NCI-H2081 treated with DMSO at 0.1 percent for 48 hours (cell line): Measurements from ENCODE around the gene DENND1A.

Experiments
- DNase-seq: peaks from one replicate; lab custom pipeline; 2025; lab: John Stamatoyannopoulos, UW

DENND1A gene

DNA sequence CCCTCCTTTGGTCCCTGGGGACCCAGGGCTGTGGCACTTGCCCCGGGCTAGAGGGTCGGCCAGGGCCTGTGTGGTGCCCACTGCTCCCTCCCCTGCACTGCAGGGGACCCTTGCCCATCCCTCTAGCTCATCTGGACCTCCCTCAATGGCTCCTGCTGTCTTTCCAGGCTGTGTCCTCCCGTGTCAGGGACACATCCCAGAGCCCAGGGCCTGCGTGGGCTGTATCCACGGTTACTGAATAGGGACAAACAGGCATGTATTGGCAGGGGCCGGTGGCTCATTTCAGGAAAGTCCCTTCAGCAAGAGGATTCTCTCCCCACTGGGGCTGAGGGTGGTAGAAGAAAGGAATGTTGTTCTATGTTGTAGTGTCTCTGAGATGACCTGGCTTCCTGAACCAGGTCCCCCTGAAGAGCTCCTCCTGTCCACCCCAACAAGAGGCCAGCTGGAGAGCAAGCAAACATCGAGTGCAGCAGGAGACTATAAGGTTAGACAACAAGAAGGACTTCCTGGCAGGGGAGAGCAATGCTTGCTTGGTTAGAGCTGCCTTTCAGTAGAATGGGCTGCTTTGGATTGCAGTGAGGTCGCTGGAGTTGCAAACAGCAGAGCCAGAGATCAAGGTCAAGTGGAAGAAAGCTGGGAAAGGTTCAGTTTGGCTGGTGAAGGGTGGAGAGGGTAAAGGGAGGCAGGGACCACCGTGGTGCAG is 575.0 kb downstream of the DENND1A start:
- DNase-seq, result no peak

DNA sequence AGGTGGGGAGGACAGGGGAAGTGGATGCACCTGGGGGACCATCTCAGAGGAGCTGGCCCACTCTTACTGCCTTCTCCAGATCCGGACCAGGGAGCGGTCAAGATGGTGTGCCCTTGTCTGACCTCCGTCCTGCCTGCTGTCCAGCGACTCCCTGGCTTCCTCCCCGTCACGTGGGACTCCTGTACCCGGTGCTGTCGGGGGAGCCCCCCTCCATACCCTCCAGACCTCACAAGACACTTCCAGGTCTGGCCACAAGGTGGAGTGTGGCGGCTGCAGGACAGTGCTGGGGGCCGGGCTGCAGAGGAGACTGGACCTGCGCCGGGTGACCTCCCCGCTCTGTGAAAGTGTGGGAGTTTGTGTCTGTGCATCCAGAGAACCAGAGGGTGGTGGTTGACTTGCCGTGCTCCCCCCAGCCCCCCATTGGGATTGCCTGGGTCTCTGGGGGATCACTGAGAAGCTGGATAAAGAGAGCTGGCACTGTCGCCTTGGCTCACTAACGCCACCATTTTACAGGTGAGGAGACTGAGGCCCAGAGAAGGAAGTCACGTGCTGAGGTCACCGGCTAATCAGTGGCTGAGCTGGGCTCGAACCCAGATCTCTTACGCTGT is 575.8 kb downstream of the DENND1A start:
- no peak for DNase-seq

DNA sequence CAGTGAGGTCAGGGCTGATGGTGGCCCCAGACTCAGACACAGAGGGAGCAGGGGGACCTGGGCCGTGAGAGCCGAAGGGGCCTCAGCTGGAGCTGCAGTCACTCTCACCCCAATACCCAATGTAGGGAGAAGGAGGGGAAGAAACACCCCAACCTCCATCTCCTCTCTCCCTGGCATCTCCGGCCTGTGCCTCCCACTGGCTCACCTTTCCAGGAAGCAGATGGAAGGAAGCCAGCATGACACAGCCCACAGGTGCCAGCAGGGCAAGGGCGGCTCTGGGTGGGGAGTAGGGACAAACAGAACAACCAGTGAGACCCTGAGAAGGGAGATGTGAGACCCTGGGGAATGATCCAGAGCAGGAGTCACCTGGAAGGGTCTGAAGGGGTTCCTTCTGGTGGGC is 576.9 kb downstream of the DENND1A start:
- no peak for DNase-seq

DNA sequence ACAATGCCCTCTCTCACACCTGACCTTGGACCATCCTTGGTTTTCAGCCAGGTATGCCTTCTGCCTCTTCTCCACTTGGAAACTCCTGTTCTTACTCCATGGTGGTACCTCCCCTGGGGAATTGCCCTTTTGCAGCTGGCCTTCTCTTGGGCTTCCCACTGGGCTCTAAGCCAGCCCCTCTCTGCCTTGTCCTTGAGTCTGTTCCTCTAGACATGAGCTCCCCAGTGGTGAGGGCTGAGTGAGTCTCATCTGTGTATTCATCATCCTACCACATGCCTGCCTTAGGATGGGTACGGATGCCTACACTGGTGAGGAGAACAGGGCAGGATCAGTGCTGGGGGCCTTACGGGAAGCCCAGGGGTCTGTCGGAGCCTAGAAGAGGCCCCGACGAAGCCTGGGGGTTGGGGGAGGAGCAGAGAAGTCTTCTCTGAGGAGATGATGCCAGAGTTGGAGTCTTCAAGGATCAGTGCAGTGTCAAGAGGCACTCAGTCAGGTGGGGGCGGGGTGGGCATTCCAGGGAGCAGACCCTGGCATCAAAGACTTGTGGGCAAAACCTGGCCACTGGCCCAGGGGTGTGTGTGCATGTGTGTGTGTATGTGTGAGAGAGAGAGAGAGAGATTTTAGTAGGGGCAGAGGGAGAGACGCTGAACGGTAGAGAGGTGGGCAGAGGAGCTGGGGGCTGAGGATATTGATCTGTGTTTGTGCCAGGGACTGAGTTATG is 579.2 kb downstream of the DENND1A start:
- DNase-seq, result no peak

DNA sequence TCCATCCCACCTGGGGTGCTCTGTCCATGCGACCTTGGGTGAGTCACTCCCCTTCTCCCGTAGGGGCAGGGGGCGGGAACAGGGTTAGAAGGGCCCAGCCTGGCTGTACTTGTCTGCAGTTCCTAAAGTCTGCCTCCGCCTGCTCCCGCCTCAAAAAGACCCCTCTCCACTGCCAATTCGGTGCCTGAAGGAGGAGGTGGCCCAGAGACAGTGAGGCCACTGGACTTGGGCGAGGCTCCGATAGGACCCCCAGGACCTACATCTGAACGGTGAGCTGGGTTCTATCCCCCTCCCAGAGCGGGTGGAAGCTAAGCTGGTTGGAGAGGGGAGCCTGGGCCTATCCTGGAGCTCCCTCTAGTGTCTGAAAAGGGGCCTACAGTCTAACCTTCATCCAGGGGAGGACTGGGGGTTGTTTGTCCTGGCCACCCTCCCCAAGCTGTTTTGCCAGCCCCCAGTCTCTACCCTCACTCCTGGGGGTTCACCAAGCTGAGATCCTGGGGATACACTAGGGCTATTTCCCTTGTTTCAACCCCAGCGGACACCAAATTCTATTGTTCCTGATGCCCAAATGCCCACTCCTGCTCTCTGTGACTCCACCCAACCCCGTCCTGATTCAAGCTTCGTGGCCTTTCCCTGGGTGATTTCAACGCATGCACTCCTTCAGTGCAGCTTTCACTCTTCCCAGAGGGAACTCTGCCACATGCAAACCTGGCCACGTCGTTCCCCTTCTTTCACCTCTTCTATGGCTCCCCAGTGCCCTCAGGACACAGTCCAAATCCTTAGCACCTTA is 580.0 kb downstream of the DENND1A start:
- no peak for DNase-seq

DNA sequence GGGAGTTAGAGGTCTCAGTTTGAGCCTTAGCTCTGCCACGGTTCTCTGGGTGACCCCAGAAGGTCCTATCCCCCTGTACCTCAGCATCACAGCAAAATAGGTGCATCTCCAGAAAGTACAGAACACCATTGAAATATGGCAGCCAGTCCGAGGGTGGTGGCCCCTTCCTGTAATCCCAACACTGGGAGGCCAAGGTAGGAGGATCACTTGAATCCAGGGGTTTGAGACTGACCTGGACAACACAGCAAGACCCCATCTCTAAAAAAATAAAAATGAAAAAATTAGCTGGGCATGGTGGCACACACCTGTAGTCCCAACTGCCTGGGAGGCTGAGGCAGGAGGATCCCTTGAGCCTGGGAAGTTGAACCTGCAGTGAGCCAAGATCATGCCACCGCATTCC is 580.9 kb downstream of the DENND1A start:
- no peak for DNase-seq

DNA sequence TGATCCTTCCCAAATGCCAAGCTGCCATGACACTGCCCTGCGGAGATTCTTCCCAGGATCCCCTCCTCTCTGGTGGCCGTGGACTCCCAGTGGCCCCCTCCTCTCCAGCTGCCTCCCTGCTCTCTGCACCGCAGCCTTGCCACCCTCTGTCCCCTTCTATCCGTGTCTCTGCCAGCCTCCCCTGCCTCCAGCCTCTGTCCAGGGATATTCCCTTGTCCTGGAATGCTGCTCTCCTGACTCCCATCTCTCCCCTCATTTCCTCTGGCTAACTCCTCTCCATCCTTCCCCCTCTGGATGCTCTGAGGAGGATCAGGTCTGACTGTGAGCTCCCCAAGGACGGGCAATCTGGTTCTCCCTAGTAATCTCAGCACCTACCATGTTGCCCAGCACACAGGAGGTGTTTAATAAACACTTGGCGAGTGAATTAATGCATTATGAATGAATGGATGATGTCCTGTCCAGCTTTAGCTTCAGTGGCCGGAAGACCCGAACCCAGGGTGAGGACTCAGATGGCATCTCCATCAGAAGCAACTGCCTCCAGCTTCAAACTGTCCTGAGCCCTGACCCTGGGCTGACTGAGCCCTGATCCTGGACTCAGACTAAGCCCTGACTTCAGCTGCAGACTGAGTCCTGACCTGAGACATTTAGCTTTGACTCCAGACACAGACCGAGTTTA is 581.5 kb downstream of the DENND1A start:
- DNase-seq, result no peak

DNA sequence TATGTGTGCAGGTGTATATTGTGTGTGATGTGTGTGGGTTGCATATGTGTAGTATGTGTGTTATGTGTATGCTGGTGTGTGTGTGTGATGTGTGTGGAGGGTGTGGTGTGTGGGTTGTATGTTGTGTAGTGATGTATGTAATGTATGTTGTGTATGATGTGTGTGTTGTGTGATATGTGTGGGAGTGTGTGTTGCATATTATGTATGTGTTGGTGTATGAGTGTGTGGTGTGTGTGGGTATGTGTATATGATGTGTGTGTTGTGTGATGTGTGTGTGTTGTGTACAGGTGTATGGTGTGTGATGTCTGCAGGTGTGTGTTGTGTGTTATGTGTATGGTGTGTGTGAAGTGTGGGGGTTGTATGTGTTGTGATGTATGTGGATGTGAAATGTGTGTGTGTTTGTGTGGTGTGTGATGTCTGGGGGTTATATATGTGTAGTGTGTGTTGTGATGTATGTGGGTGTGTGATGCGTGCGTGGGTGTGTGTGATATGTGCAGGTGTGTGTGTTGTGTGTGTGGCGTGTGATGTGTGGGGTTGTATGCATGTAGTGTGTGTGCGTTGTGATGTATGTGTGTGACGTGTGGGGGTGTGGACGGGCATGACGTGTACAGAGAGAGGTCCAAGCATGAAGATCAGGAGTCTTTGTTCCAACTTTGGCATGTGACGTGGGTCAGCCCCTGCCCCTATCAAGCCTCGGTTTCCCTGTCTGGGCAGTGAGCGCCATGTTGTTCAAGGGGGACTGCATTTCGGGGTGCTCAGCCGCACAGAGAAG is 582.5 kb downstream of the DENND1A start:
- no peak for DNase-seq

DNA sequence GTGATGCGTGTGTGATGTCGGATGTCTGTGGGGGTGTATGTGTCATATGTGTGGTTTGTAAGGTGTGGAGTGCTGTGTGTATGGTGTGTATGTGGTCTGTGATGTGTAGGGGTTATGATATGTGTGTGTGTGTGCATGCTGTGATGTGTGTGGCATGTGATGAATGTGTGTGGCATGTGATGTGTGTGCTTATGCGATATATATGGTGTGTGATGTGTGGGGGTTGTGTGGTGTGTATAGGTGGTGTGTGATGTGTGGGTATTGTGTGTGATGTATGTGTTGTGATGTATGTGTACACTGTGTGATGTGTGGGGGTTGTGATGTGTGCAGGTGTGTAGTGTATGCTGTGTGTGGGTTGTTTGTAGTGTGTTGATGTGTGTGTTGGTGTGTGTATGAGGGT is 583.1 kb downstream of the DENND1A start:
- DNase-seq, result no peak

DNA sequence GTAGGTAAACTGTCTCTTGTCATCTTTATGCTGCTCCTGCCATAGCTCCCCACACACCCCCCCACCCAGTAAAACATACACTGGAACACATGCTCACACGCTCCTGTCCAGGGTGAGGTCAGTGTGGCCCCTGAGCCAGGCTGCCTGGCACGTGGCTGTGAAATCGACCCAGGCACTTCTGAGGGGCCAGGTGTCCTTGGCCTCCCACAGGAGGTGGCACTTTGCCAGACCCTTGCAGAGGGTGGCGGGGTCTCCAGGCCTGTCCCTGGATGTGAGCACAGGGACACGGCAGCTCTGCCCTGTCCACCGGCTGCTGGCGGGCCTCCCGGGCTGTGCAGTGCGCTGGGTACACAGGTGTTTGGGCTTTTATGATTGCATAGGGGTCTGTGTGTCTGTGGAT is 583.9 kb downstream of the DENND1A start:
- no peak for DNase-seq

DNA sequence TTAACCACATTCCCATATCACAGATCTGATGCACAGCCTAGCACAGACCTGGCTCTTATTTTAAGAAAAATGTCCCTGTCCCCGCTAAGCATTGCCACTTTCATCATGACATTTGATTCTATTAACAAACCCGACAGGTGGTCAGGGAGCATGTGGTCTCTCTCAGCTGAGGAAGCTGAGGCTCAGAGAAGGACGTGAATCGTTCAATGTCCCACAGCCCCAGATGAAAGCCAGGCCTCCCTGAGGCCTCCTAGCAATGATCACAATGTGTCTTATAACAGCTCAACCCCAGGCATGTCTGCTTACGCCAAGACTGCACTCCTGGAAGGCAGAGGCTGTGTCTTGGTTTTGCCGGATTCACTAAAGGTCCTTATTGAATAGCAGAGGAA is 584.4 kb downstream of the DENND1A start:
- no peak for DNase-seq

DNA sequence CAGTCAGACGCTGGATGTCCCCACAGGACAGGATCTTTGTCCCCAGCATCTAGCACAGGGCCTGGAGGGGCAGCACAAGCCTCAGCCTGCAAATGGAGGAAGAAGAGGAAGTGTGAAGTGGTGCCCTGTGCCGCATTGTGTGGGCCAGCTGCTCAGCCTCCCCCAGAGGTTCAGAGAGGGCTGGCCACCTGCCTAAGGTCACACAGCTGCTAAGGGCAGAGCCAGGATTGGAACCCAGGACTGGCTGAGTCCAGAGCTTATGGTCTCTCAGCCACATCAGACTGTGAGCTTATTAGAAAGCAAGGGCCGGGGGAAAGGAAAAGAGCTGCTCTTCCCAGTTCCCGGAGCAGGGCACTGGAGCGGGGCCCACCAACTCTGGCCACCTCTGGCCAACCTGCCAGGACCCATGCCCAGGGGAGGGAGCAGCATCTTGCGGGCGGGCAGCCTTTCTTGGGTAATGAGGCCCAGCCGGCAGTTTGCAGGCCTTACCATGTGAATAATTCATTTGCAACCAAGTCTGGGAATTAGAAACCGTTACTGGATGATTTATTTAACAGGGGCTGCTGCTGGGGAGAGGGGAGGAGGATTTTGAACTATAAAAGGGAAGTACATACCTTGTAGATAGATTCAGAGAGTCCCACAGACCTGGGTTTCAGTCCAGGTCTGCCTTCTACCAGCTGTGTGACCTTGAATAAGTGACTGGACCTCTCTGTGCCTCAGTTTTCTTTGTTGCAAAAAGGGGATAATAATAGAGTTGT is 585.6 kb downstream of the DENND1A start:
- no peak for DNase-seq

DNA sequence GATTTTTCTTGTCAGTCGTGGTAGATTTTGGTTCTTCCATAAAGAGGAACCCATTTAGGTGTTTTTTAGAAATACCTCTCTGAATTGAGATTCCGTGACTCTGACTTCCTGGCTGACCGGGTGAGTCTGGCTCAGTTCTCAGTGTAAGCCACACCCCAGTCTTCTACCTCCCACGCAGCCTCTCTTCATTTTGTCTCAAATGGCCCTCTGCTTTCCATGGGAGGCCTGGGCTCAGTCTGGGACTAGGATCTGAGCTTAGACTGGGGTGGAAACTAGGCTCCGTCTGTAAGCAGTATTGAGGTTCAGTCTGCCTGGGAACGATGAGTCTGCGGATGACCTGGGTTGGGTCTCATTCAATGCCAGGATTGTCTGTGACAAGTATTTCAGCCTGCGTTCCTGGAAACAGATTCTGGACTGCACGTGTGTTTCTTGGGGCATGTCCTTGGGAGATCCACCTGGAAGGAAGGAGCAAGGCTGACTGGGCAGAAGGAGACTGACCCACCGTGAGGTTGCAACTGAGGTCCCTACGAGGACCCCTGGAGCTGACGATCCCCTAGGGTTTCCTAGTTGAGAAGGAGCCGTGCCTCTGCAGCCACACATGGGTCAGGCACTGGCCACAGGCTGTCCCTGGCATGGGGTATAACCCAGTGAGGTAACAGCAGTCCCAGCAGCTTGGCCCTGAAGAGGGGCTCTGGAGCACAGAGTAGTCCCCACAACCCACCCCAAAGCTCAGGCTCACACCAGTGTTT is 586.3 kb downstream of the DENND1A start:
- no peak for DNase-seq

DNA sequence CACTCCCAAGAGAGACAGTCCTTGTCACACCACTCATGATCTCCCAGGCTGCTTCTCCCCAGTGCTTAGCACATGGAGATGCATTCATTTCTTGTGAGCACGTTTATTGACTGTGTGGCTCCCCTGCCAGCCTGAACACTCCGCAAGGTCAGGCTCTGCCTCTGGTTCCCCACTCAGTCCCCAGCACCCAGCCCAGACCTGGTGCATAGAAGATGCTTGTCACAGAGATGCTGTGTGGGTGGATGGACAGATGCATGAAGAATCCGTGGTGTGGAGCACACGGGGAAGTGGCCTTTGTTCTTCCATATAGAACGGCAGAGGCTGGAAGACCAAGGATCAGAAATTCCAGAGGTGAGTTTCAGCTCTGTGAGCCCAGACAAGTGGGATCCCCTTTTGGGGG is 587.7 kb downstream of the DENND1A start:
- DNase-seq, result no peak

DNA sequence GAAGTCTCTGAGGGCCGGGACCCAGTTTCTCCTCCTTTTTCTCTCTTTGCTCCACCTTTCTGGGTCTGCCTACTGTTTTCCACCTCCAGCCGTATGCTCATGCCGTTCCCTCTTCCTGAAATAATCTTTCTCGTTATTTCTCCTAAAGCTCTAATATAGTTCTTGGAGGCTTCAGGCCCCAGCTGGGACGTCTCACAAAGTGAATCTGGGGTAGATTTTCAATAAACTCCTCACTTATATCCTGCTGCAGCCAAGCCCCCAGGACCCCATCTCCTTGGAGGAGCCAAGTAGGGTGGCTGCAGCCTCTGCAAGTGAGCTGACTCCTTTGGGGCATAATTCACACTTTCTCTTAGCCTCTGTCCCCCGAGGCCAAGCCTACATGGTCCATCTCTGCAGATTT is 588.1 kb downstream of the DENND1A start:
- no peak for DNase-seq

DNA sequence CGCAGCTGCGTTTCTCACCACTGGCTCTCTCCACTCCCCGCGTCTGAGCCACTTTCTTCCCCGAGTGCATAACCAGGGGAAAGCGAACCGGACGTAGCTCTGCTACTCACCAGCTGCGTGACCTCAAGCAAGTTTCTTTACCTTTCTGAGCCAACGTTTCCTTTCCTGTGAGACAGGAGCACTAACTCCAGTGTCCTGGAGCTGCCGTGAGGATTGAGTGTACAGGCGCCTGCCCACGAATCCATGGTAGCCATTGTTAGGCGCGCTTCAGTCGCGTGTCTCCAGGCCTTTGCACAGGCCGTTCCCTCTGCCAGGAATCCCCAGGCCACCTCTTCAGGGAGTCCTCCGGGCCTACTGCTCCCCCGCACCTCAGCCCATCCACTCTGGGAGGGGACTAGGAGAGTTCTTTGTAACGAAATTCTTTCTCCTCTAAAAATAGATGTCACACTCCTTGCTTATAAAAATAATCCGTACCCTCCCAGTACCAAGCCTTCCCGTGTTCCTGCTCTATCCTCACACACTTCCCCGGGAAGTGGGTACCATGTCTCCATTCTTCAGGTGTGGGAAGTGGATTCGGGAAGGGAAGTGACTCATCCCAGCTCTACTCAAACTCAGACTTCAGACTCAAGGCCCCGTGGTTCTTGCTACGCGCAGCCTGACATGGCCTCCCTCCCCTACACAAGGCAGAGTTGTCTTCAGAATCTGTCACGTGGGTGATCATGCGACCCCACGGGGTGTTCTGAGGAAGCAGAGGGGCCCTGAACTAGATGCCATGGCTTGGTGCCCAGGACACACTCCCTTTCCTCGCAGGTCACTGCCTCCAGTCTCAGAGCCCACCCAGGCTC is 590.0 kb downstream of the DENND1A start:
- no peak for DNase-seq

DNA sequence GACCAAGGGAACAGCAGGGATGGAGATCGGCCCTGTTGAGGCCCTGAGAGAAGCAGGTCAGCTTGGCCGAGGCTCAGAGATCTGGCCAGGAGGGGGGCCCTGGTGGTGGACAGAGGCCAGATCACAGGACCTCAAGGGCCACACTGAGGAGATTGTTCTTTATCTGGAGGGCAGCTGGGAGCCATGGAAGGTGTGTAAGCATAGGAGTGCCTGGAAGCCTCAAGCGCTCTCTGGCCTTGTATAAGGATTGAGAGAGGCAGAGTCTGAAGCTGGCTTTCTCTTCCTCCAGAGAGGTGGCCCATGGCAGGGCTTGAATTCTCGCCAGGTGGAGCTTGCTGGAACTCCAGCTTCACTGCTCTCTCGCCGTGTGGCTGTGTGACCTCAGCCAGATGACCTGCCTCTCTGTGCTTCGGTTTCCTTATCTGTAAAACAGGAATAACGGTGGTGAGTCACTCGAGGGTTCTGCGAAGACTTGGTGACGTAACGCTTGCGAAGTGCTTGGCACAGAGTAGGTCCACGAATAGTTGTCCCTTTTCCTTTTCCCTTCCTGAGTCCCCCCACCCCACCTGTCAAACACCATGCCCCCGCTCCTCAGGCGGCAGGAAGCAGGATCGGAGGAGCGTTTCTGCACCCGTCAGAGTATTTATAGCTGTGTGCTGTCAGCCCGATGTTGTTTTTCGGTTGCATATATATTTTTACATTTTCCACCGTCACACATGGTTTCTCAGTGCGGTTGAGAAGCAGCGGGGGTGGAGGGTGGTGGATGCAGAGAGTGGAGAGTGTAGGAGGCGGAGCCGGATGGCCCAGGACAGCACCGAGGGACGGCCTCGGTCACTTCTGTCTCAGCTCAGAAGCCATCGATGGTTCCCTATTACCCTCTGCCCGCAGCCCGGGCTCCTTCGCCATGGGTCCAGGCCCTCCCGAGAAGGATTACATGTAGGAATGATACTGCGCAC is 590.9 kb downstream of the DENND1A start:
- no peak for DNase-seq

DNA sequence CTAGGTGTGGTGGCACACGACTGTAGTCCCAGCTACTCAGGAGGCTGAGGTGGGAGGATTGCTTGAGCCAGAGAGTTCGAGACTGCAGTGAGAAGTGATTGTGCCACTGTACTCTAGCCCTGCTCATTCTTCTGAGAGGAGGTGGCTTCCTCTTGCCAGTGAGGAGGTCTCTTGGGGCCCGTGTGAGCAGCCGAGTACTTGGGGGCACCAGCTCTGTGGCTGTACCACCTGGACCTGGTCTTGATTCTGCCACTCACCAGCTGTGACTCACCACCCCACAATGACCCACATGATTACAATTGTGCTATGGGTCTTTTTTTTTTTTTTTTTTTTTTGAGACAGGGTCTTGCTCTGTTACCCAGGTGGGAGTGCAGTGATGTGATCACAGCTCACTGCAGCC is 592.0 kb downstream of the DENND1A start:
- no peak for DNase-seq
